Thyroid gland (tissue), 4 donors: ENCODE measurements around the gene HKDC1. TPM values are rescaled to one million over a fixed set of nuclear protein-coding genes. Genes with fewer than 3 reads are reported as not detected.
"Not testable (repeated sequence)": the region's sequence is repeated elsewhere in the genome, so short reads cannot be mapped to it uniquely, and the experiment has no call there.

Experiments
- DNase-seq, 2 donors: peaks; one replicate each; pipeline ENCODE4 v3.0.0-alpha.2; 2019
- H3K27ac ChIP-seq, 3 donors: fragments of 200-600 bp; sonication (generic); 1 replicate in 2 of 3; 2 replicates in 1 of 3; pipeline ENCODE4 v1.5.1; 2016 to 2019; ENCODE audit warnings: mild to moderate bottlenecking in 1 of 3, moderate library complexity in 1 of 3
- H3K27me3 ChIP-seq: fragments of 200-600 bp; sonication (generic); one replicate; pipeline ENCODE4 v1.5.1; 2019
- H3K36me3 ChIP-seq, 2 donors: fragments of 200-600 bp; sonication (generic); one replicate each; pipeline ENCODE4 v1.5.1; 2016 to 2019
- H3K4me1 ChIP-seq, 2 donors: fragments of 200-600 bp; sonication (generic); one replicate each; pipeline ENCODE4 v1.5.1; 2017 to 2019
- H3K4me3 ChIP-seq, 3 donors: fragments of 200-600 bp; sonication (generic); replicated peaks in 1 of 3; 1 replicate in 2 of 3; 2 replicates in 1 of 3; pipeline ENCODE4 v1.5.1; 2016; ENCODE audit warnings: mild to moderate bottlenecking in 1 of 3
- H3K9me3 ChIP-seq: fragments of 200-600 bp; sonication (generic); one replicate; pipeline ENCODE4 v1.5.1; 2017
- POLR2A ChIP-seq, 2 donors: fragments of 450-650 bp; IDR thresholded peaks; one replicate each; pipeline ENCODE4 v1.6.1; 2017; ENCODE audit warnings: antibody characterized with exemption in 2 of 2, mild to moderate bottlenecking in 2 of 2, moderate library complexity in 1 of 2
- WGBS, 2 donors: methylation state at CpG; one replicate each; pipeline ENCODE4 v1.1.5; 2017; 5-methylcytosine and 5-hydroxymethylcytosine counted together
- intact Hi-C: fragments of 100-400 bp; cut with DNase I; formaldehyde crosslinking; loops from one replicate; pipeline ENCODE4 v1.15.1; 2023
- total RNA-seq, 4 donors: library from RNA; depleted of rRNA; stranded (reverse); fragments of >200 nt; gene quantifications; one replicate each; pipeline ENCODE4 v1.2.3, GENCODE V29; 2016
- TF ChIP-seq, protein P1 (sequence below), 6 experiments: fragments of 200-600 bp in 3 of 6; fragments of 450-650 bp in 3 of 6; sonication (generic) in 3 of 6; IDR thresholded peaks; one replicate each; pipeline ENCODE4 v1.5.1; 2016 to 2019; ENCODE audit warnings: antibody characterized with exemption in 6 of 6, mild to moderate bottlenecking in 2 of 6, inconsistent platforms in 1 of 6, moderate library complexity in 1 of 6

Gene HKDC1
- total RNA-seq, 4 donors from 2014 or later = 2.4 to 21.1 (median 8.5) TPM

DNA sequence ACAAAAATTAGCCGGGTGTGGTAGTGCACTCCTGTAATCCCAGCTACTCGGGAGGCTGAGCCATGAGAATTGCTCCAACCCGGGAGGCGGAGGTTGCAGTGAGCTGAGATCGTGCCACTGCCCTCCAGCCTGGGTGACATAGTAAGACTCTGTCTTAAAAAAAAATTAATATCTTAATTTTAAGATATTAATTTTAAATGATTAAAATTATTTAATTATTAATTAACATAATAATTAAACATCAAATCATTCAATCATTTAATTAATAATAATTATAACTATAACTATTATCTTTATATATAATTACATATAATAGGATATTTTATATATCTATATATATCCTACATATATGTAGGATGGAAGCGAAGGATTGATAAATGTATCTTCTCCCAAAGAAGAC lies 56.4 kb downstream of the HKDC1 start:
- no peak overlapping the region for H3K4me3 ChIP-seq
- TF ChIP-seq, protein P1, sequence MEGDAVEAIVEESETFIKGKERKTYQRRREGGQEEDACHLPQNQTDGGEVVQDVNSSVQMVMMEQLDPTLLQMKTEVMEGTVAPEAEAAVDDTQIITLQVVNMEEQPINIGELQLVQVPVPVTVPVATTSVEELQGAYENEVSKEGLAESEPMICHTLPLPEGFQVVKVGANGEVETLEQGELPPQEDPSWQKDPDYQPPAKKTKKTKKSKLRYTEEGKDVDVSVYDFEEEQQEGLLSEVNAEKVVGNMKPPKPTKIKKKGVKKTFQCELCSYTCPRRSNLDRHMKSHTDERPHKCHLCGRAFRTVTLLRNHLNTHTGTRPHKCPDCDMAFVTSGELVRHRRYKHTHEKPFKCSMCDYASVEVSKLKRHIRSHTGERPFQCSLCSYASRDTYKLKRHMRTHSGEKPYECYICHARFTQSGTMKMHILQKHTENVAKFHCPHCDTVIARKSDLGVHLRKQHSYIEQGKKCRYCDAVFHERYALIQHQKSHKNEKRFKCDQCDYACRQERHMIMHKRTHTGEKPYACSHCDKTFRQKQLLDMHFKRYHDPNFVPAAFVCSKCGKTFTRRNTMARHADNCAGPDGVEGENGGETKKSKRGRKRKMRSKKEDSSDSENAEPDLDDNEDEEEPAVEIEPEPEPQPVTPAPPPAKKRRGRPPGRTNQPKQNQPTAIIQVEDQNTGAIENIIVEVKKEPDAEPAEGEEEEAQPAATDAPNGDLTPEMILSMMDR (IDR thresholded peaks at IDR 0.05) = no peak
- no peak for TF ChIP-seq POLR2A (IDR thresholded peaks at IDR 0.05)
- no peak overlapping the region for H3K27ac ChIP-seq
- whole genome bisulfite sequencing, 2 donors = 91 to 93% methylated on average over 6 of the region's 6 CpGs
- H3K36me3 ChIP-seq = no peaks in the 10 kb centered on the region
- no peaks in the 10 kb centered on the region for H3K9me3 ChIP-seq
- no peaks in the 10 kb centered on the region for H3K27me3 ChIP-seq
- intact Hi-C loops = no loop called here
- H3K4me1 ChIP-seq = peaks cover 11 to 16% of the 10 kb centered on the region in 2 donors
- no peak for DNase-seq

DNA sequence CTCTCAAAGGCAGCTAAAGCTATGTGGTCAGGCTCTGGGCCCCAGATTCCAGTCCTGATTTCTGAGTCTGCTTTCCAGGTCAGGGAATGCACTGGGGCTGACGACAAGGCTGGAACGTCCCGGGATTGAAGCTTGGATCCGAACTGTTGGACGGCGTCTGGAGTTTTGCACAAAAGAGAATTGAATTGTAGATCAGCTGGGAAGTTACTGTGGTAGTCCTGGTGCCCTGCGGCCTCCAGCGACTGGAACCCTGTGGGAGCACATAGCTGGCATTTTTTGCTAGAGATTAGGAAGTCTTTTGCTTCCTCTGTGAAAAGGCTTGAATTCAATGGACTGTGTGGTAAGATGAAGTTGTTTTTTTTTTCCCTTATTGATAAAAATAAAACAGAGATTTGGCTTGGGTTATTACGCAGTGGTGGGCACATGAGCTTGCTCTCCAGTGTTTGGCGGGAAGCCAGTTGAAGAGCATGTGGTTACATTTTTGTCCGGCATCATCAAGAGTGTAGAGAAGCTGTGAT lies 58.4 kb downstream of the HKDC1 start, which contains the start of gene HK1:
HK1 (plus strand) TSS at position 51 of the 518 bp plus-strand sequence.
- Histone ChIP-seq H3K27ac (peak within 1 kb of the TSS; percentile 74 to 85 (median 78)), H3K4me3 (no peak within 1 kb of the TSS), H3K27me3 (no peaks in the 10 kb centered on the region), H3K9me3 (no peaks in the 10 kb centered on the region), H3K36me3 (no peaks in the 10 kb centered on the region), H3K4me1 (peaks cover 11 to 16% of the 10 kb centered on the region in 2 donors)
- peak; percentile 73 to 77 for DNase-seq
- TF ChIP-seq, protein P1 (IDR thresholded peaks at IDR 0.05) = no peak
- intact Hi-C loops = no loop called here
- 29 to 42% methylated on average over 10 to 11 of the region's 11 CpGs for WGBS, 2 donors

DNA sequence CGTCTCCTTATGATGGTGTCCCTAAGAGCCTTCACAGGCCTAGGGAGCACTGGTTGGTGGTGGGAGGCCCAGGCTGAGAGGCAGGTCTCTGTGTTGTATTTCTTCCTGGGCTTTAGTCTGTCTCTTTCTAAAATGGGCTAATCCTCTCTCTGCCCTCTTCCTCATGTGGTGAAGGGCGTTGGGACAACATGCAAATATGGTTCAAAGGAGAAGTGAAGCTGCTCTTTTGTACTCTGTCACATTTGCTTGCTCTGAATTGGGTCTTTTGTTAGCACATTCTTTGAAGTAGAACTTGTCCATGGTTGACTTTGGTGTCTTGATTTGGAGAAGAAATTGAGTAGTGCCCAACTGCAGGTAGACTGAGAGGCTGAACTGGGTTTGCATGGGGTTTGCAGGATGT lies 59.0 kb downstream of the HKDC1 start:
- Histone ChIP-seq H3K36me3 (no peaks in the 10 kb centered on the region), H3K4me1 (peaks cover 11 to 16% of the 10 kb centered on the region in 2 donors), H3K27me3 (no peaks in the 10 kb centered on the region), H3K9me3 (no peaks in the 10 kb centered on the region), H3K4me3 (no peak overlapping the region), H3K27ac (peak overlapping the region; percentile 74 to 85 (median 78))
- no peak for DNase-seq
- 94 to 97% methylated on average over 2 of the region's 2 CpGs for WGBS, 2 donors
- TF ChIP-seq POLR2A (IDR thresholded peaks at IDR 0.05) = no peak
- TF ChIP-seq, protein P1 (IDR thresholded peaks at IDR 0.05) = no peak
- intact Hi-C loops = no loop called here

DNA sequence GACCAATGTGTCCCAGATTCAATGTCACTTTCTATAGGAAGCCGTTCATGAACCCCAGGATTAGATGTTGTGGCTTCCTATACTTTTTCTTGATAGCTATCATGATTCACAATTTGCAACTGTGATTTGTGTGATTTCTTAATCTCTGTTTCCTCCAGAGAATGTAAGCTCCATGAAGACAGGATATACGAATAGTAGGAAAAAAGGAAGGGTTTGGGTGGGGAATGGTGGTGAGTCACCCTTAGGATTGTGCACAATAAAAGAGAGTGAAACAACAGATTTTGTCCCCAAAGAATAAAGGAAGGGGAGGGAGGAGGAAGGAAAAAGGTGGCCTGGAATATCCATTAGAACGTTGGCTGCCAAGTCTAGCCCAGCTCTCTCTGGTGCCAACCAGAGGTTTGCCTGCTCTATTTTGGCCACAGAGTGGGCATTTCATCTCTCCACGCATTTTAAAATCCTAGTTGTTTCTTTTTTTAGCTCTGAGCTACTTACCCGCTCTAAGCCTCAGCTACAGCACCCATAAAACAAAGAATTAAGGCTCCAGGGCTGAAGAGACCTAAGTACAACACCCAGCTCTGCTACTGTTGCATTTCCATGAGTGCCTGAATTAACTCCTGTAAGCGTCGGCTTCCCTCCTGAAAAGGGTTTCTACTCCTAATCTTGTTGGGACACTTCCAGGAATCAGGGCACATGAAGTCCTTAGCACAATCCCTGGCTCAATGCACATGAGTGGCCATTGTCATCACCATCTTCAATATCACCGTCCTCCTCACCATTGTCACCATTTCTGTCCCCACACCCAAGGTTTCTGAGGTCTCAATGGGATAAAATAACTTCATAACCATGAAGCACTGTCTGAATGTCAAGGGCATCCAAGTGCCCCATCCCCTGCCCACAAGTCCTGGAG lies 61.6 kb downstream of the HKDC1 start:
- no peak for DNase-seq
- H3K4me3 ChIP-seq = no peak overlapping the region
- TF ChIP-seq, protein P1 (IDR thresholded peaks at IDR 0.05) = no peak
- no peak for TF ChIP-seq POLR2A (IDR thresholded peaks at IDR 0.05)
- no peaks in the 10 kb centered on the region for H3K27me3 ChIP-seq
- WGBS, 2 donors = 80 to 86% methylated on average over 8 of the region's 8 CpGs
- no peaks in the 10 kb centered on the region for H3K9me3 ChIP-seq
- intact Hi-C loops = no loop called here
- no peak overlapping the region for H3K27ac ChIP-seq
- H3K36me3 ChIP-seq = no peaks in the 10 kb centered on the region
- peaks cover 11 to 16% of the 10 kb centered on the region in 2 donors for H3K4me1 ChIP-seq

DNA sequence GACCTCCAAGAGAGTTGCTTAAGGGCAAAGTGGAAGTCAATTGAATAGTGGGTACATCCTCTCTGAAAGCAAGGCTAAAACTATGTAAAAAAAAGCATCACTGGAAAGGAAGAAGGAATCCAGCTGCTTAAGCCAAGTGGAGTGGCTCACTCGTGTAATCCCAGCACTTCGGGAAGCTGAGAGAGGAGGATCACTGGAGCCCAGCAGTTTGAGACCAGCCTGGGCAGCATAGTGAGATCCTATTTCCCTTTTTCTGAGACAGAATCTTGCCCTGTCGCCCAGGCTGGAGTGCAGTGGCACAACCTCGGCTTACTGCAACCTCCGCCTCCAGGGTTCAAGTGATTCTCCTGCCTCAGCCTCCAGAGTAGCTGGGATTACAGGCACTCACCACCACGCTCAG lies 64.3 kb downstream of the HKDC1 start:
- H3K9me3 ChIP-seq, intact Hi-C loops, H3K4me3 ChIP-seq, DNase-seq, H3K4me1 ChIP-seq, H3K27me3 ChIP-seq, H3K27ac ChIP-seq, H3K36me3 ChIP-seq: not testable (repeated sequence)
- 85 to 90% methylated on average over 6 of the region's 6 CpGs for WGBS, 2 donors
